Loucy (cell line): Measurements from ENCODE around the gene SPSB1.

Experiments
- EZH2phosphoT487 ChIP-seq: fragments of 200-600 bp; IDR thresholded peaks from 2 replicates; pipeline ENCODE4 v1.6.1; 2018; ENCODE audit warnings: antibody characterized with exemption, mild to moderate bottlenecking, moderate library complexity, borderline replicate concordance
- TF ChIP-seq, protein P1 (sequence below): fragments of 200-600 bp; sonication (generic); conservative IDR thresholded peaks from 2 replicates; pipeline ENCODE4 v1.5.1; 2014; ENCODE audit warnings: mild to moderate bottlenecking, antibody characterized with exemption, low read length

DNA sequence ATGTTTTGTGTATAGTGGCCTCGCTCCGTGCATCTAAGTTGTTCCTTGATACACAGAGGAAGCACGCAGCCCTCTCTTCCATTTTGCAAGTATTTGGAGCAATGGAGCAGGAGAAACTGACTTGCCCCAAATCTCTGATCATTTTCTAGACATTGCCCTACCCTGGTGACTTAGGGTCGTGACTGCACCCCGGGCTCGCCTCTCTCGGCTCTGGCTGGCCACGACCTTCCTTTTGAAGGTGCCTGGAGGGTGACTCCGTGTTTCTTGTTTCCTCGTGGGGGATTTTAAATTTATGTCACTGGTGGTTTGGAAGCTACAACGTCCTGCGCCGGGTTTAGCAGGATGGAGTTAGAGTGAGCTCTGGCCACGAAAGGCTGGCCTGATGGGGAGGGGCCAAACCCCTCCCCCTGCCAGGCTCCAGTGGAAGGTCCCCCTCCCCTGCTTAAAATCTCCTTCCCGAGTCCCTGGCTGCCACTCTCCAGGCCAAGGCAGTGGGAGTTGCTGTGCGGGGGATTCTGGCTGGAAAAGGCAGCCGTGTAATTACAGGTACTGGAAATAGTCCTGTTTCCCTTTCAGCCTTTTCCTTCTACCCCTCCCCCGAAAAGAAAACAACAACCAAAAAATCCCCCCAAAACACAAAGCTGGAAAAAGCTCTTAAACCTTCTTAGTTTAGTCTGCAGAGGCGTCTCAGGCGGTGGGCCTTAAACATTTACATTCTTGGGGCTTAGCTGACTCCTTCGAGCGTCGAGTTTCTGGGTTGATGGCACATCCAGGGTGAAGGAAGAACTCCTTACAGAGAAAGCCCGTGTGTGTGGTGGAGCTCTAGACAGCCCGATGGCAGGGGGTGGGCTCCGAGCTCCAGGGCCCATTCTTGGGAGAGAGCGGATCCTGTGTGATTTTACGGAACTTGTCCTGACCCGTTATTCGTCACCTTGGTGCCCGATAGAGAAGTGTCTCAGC lies 28.1 kb downstream of the SPSB1 start:
- TF ChIP-seq, protein P1, sequence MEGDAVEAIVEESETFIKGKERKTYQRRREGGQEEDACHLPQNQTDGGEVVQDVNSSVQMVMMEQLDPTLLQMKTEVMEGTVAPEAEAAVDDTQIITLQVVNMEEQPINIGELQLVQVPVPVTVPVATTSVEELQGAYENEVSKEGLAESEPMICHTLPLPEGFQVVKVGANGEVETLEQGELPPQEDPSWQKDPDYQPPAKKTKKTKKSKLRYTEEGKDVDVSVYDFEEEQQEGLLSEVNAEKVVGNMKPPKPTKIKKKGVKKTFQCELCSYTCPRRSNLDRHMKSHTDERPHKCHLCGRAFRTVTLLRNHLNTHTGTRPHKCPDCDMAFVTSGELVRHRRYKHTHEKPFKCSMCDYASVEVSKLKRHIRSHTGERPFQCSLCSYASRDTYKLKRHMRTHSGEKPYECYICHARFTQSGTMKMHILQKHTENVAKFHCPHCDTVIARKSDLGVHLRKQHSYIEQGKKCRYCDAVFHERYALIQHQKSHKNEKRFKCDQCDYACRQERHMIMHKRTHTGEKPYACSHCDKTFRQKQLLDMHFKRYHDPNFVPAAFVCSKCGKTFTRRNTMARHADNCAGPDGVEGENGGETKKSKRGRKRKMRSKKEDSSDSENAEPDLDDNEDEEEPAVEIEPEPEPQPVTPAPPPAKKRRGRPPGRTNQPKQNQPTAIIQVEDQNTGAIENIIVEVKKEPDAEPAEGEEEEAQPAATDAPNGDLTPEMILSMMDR: no peak
- TF ChIP-seq EZH2phosphoT487: no peak
